HG02870 (cell line): ENCODE data around the gene USP32.

Experiments
- ATAC-seq: cut with Tn5 transposase; IDR thresholded peaks from one replicate; pipeline ENCODE4 v1.9.1; 2021; ENCODE audit warnings: mild to moderate bottlenecking, moderate library complexity; ENCODE audit not compliant: unreplicated experiment

USP32 gene

DNA sequence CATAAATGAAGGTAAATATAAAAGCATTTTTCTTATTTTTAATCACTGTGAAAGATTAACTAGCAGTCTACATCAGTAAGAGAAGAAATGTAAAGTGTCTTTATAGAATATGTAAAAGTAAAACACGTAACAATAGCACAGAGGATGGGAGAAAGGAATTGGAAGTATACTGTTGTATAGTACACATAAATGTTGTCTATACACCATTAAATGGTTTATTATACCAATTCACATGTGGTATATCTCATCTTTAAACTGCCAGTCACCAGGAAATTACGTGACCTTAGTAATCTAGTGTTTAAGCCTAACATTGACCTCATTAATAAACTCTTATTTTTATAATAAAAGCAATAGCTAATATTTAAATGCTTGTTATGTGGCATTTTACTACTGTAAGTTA lies 87.4 kb downstream of the USP32 start:
- ATAC-seq, result no peak

DNA sequence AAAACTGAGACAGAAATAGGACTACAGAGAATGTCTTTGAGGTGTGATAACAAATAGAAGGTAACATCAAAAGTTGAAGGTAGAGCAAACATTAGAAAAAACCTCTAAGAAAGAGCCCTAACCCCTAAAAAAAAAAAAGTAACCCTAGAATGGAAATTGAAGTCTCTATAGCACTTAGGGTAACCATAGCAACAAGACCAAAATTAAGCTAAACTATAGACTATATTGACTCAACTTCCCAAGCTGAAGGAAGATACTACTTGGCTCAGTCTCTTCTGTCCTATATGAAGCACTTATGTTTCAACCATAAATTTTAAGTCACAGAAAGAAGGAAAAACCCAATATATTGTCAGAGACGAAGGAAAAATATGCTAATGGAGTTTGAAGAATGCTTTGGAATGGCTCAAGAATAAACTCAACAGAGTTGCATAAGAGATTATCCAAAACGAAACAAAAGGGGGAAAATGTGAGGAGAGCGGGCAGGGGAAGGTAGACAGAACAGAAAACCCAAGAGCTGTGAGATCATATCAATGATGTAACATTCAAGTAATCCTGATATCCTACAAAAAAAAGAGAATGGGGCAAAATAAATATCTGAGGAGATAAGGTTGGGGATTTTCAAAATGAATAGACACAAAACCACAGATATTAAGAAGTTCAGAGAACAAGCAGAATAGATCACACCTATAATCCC lies 88.4 kb downstream of the USP32 start:
- ATAC-seq, result no peak

DNA sequence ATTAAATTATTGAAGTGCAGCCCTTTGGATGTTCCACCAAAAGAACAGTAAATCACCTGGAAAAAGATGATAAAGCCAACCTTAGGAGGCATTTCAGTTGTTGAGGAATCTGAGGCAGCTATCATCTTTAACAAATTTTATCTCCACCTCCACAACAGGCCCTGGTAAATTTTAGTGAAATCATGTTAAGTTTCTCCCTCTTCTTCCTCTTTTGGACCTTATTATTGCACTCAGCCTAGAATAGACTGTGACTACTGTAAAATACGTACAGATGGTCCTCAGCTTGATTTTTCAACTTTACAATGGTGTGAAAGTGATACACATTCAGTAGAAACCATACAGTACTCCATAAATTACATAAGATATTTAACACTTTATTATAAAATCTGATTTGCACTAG lies 90.3 kb downstream of the USP32 start:
- no peak for ATAC-seq

DNA sequence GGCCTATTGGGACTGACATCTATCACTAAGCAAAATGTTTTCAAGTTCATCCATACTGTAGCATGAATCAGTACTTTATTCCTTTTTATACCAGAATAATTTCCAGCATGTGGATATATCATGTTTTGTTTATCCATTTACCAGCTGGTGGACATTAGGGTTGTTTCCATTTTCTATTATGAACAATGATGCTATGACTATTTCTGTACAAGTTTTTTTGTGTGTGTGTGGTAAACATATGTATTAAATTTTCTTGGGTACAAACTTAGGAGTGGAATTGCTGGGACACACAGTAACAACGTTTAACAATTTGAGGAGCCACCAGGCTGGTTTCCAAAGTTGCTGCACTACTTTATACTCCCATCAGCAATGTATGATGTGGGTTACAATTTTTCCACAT lies 91.0 kb downstream of the USP32 start:
- ATAC-seq, result no peak

DNA sequence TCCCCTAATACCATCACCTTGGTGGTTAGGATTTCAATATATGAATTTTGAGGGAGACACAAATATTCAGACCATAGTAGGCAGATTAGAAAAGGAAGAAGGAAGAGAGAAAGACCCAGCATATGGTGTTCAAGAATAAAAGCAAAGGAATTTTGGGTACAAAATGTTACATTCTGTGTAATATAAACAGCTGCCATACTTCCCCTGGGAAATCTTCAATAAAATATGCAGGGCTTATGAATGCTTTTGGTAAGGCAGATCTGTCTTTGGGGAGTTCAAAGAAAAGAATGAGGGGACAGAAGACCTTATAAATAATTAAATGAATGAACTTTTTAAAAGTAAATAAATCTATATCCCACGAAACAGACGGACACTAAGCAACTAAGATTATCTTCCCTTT lies 91.9 kb downstream of the USP32 start:
- no peak for ATAC-seq

DNA sequence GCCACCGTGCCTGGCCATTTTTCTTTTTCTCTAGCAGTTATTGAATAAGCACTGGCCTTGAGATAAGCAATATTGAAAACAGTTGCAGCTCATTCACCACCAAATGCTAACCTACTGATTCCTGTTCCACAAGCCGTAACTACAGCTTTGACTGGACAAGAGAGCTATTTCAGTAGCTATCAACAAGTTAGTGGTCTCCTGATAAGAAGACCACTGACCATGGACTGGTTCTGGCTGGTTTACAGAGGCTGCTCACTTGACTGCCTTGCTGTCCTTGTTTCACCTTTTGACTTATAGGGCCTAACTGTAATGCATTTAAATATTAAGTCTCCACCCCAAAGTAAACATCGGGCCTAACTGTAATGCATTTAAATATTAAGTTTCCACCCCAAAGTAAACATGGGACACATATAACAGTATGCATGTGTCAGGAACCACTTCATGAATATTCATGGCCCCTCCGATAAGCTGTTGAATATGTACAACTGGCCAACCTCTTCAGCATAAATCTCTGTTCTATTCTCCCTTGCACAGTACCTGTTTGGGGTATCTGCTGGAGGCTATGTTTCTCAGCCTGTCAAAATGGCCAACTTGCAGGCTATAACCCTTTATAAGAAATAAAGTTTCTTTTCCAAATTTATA lies 94.1 kb downstream of the USP32 start:
- ATAC-seq, result no peak

DNA sequence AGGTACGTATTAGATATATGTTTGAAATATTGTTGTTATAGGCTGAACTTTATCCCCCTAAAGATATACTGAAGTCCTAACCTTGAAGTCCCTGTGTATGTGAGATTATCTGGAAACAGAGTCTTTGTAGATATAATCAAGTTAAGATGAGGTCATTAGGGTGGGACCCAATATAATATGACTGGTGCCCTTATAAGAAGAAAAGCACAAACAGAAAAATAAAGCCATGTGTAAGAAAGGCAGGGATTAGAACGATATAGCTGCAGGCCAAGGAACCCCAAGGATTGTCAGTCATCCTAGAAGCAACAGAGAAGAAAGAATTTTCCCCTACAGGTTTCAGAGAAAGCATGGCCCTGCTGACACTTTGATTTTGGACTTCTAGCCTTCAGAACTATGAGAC lies 95.8 kb downstream of the USP32 start:
- ATAC-seq, result no peak

DNA sequence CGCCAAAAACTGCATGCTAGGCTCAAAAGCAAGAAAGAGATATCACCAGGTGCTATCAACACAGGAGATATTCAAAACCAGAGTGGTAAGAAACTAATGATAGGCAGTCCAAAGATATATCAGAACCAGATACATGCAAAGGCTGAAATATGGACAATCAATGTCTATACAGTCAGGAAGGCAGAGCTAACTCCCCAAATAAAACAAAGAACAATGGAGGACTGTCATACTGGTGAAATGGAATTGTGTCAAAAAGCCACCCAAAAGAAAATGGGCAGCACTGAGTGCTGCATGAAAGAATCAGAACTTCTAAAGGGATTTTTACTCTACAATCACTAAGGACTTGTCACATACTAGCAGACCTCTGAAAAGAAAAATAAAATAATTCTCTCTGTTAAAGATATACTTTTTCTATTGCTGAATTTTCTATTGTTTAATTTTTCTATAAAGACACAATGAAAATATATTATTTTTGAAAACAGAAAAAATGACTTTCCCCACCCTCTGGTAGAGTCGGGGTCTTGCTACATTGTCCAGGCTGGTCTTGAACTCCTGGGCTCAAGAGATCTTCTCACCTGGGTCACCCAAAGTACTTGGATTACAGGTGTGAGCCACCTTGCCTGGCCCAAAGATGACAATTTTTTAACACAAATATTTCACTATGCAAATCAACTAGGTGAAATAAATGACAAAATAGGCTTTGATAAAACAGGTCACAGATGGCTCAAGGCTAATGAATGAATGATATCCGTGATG lies 98.2 kb downstream of the USP32 start:
- ATAC-seq, result no peak

DNA sequence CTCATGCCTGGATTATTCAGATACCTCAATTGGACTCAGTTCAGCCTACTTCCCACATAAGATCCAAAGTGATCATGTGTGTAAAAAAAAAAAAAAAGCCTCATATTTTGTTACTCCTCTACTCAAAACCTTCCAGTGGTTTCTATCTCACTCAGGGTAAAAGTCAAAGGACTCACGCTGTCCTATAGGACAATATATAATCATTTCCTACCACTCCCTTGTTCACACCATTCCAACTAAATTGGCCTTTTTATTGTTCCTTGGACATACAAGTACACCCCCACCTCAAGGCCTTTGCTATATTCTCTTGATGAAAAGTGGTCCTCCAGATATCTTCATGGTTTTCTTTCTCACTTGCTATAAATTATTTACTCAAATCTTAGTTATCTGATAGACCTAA lies 99.2 kb downstream of the USP32 start:
- ATAC-seq, result no peak

DNA sequence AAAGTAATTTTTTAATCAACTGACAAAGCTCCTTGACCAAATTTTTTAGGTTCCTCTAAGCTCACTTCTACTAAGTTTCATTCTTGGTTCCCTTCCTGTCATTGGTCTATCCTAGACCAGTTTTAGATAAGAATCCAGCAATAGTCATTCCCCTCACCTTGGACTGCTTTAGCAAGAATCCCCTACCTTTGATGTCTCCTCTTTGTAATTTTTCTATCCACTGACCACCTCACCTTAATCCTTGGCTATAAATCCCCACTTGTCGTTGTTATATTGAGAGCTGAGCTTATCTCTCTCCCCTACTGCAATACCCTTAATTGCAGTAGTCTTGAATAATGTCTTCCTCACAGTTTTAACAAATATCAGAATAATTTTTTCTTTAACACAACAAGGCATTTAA lies 107.2 kb downstream of the USP32 start:
- ATAC-seq, result no peak

DNA sequence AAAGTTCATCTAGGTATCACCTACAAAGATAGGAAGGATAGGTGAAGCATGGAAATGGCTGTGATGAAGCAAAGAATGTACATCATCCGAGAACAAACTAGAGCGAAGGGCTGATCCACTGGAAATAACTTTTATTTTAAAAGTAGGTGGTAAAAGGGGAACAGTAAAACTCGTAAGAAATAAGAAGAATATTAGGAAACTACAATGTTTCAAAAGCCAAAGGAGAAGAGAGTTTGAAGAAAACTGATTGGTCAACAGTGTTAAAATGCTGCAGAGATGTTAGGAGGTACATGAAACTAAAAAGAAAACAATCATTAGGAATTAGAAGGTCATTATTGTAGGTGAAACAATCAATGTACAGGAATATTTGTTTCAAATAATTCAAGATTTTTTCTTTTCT lies 108.1 kb downstream of the USP32 start:
- ATAC-seq, result no peak

DNA sequence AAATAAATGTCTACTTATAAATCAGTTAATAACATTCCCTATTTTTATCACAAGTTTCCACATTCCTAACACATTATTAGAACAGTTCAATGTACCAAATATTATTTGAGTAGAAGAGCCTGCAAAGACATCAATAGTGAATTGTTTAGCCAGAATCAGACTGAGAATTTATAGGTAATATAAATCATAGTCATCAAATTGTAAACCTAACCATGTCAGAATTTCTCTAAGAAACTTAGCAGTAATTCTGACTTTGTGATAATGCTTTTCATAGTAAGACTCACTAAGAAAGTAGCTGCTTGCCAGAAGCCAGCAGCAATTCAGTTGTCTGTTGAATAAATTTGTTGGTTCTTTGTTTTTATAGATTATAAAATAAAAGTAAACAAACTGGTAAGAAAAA lies 111.3 kb downstream of the USP32 start:
- ATAC-seq, result no peak

DNA sequence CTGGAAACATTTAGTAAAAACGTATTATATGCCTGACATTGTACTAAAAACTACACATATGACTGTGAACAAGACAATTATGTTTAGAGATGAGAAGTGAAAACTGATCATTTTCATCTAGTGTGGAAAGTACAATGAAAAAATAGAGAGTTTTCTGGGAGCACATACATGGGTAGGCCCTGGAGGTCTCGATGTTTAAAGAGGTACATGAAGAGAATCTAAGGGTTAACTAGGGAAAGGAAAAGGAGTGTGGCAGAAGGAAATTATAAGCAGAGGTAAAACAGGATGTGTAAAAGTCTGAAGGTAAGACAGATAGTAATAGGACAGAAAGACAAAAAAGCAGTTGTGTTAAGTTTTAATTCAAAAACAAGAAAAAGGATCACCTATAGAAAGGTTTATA lies 113.7 kb downstream of the USP32 start:
- ATAC-seq, result no peak

DNA sequence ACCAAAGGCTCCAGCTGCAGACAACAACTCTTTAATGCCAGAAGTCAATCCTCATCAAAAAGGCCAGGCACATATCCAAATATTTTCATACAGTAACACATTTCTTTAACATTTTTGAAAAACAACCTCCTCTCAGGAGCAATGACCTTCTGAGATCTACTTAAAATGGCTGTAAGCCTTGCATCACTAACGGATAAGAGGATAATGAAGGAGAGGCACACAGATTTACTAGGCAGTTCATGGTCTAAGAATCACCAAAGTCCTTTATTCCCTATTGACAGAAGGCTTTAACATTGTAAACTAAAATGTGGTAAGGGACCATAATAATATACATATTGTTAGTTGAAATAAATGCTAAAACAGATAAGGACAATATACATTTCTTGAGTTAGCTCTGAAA lies 114.7 kb downstream of the USP32 start:
- no peak for ATAC-seq

DNA sequence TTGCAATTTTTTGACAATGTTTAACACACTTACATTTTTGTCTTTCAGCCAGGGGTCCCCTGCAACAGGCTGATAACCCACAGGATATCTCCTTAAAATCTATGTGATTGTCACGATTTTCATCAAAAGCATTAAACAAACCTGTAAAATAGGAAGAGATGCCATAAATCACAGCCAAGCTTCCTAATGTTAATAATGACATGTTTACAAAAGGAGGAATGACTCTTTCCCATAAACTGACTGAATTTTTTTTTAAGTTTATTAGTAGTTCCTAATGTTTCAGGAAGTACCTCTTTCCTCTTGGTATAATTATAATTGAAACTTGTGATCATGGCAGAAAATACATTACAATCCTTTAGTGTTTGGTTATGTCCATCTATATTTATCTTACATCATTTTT lies 122.5 kb downstream of the USP32 start:
- ATAC-seq, result no peak

DNA sequence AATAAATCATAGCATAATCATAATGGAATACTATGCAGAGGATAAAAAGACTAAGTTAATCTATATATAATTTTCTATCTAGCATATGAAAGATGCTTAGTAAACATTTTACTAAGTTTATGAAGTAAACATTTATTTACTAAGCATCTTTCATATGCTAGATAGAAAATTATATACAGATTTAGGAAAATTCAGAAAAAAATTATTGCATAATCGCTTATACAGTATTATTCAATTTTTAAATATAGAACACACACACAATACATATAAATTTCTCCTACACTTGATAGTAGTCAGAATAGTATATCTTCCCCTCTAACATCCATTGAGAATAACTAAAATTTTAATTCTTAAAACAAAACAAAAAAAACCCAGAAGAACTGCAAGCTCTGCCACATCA lies 131.4 kb downstream of the USP32 start:
- ATAC-seq, result no peak

DNA sequence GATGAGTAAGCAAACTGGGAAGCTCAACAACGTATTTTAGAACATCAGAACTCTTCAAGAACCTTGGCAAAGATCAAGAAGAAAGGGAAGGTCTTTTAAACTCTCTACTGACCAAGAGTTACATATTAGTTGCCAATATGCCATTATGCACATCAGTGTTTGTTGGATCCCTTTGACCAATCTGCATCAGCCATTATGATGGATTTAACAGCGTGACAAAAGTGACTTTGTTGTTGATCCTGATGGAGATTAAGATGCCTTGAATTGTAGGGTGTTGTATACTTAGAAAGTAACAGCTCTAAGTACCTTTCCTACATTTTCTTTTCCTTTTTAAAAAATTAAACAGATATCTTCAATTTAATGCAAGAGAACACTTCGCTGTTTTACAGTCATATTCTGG lies 133.6 kb downstream of the USP32 start:
- no peak for ATAC-seq

DNA sequence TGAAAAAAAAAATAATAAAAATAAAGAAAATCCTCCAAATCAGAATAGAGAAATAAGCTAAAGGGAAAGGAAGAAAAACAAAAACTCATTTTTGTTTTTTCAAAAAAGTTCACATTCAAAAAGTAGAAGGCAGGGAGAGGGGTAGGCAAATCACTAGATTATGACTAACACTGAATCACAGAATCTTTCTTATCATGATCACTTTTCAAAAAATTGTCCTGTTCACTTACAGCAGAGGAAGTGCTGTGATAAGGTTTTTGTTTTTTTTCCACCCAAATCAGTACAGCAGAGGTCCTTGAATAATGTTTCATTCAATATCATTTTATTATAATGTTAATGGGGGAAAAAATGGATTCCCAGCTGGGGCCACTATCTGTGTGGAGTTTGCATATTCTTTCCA lies 135.8 kb downstream of the USP32 start:
- ATAC-seq, result no peak

DNA sequence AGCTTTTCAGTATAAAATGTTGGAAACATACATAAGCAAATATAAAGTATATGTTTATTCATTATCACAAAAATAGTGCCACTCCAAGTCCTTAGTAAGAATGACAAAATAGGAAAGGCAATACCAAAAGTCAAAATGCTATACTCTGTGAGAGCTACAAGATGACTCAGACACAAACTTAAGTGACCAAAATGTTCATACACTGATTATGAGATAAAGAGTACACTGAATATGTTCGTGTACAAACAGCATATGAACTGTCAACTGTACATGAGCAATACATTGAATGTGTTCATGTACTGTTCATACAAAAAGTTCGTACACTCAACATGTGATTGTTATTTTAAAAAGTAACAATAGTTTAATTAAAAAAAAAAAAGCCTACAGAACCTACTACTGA lies 138.9 kb downstream of the USP32 start:
- ATAC-seq, result no peak

DNA sequence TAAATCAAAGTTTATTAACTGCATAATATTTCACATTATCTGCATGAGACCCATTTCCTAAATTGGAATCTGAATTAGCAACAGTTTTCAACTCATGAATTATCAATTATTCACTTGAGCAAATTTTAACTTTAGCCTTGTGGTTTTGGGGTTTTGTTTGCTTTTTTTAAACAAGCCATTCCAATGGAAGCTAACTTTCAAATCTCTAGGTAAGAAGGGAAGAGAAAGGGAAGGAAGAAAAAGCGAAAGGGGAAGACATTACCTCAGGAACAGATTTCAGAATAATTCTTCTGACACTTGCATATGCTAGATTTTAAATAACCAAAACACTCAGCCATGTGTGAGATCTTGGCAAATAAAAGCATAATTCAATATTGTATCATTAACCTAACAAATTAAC lies 139.5 kb downstream of the USP32 start:
- ATAC-seq, result no peak

DNA sequence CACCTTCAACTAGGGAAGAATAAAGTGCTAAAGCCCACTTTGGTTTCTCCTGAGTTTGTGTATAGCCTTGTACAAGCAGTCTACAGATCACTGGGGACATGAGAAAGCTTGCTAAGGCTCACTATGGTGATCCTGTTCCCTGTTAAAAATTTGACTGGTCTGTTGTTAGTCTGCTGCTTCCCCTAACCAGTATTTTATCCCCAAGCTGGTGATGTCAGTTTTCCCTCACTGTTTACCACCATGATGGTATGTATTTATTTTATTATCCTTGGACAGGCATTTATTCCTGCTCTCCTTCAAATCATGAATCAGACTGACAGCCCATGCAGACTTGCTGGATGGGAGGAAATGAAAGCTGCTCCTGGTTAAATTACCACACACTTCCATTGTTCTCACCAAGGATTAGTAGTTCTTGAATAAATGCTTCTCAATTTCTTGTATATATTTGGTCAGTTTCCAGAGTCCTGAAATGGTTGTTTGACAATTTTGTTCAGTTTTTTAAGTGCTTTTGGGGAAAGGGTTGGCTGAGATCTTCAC lies 142.6 kb downstream of the USP32 start:
- no peak for ATAC-seq
